ENCODE measurements around the gene CEP83. TPM values are rescaled to one million over a fixed set of nuclear protein-coding genes. Genes with fewer than 3 reads are reported as not detected.

CEP83 gene
- total and polyA plus RNA-seq, 2 experiments from 2014 or later = 18.3 to 35.2 TPM

DNA sequence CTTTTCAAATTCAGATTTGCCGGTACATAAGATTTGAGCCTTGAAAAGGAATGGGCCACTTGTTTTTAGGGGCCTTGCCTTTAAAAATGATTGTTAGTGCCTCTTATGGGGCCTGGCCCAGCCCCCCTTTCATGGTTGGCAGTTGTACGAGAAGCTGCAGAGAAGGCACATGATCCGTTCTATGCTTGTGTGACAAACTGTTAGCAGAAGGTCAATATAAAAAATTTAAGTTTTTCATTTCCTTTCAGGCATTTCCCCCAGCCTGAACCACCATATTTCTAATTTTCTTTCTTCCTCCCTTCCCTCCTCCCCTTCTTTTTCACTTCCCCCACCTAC is 192.2 kb downstream of the CEP83 start:
- no peak overlapping the region for H3K27ac ChIP-seq
- H3K36me3 ChIP-seq = no peaks in the 10 kb centered on the region
- H3K4me1 ChIP-seq (ENCODE audit: low read depth) = no peaks in the 10 kb centered on the region
- no peaks in the 10 kb centered on the region for H3K27me3 ChIP-seq
- TF ChIP-seq CTCF (IDR thresholded peaks at IDR 0.05; ENCODE audit: low read depth, low read length) = no peak
- H3K9me3 ChIP-seq (ENCODE audit: low read depth) = no peaks in the 10 kb centered on the region
- H3K4me3 ChIP-seq = no peak overlapping the region
- DNase-seq (ENCODE audit: low read depth in 1 of 2, low spot score in 1 of 2) = no peak

DNA sequence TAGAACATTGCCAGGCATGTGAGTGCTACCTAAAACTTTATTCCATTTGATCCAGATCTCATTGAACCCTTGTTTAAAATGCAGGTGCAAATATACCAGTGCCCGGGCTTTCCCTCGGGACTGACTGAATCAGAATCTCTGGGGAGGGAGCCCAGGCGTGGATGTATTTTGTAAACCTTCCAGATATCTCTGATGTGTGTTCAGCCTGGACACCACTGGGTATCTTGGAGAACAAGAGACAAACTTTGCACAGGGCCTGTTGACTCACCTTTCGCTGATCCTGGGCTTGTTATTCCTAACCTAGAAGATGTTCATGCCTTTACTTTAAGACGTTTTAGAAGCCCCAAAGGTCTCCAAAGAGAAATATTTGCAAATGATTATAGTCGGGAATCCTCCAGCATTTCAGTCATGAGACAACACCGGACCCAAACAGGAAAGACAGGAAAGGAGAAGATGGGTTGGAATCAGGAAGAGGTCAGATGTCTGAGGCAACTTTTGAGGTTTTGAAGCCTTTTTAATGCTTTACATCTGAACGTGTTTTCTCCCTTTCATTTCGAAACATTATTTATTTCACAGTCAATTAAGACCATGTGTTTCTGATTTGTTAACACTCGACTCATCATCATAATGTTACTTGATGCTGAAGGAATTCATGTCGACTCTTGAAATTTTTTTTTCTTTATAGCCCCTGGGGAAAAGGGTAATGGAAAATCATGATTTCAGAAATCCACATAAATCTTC is 192.7 kb downstream of the CEP83 start:
- no peaks in the 10 kb centered on the region for H3K27me3 ChIP-seq
- no peaks in the 10 kb centered on the region for H3K4me1 ChIP-seq (ENCODE audit: low read depth)
- no peaks in the 10 kb centered on the region for H3K9me3 ChIP-seq (ENCODE audit: low read depth)
- H3K4me3 ChIP-seq = no peak overlapping the region
- H3K36me3 ChIP-seq = no peaks in the 10 kb centered on the region
- peak in 1 of 2 donors; percentile 40 for DNase-seq (ENCODE audit: low read depth in 1 of 2, low spot score in 1 of 2)
- TF ChIP-seq CTCF (IDR thresholded peaks at IDR 0.05; ENCODE audit: low read depth, low read length) = no peak
- H3K27ac ChIP-seq = no peak overlapping the region

DNA sequence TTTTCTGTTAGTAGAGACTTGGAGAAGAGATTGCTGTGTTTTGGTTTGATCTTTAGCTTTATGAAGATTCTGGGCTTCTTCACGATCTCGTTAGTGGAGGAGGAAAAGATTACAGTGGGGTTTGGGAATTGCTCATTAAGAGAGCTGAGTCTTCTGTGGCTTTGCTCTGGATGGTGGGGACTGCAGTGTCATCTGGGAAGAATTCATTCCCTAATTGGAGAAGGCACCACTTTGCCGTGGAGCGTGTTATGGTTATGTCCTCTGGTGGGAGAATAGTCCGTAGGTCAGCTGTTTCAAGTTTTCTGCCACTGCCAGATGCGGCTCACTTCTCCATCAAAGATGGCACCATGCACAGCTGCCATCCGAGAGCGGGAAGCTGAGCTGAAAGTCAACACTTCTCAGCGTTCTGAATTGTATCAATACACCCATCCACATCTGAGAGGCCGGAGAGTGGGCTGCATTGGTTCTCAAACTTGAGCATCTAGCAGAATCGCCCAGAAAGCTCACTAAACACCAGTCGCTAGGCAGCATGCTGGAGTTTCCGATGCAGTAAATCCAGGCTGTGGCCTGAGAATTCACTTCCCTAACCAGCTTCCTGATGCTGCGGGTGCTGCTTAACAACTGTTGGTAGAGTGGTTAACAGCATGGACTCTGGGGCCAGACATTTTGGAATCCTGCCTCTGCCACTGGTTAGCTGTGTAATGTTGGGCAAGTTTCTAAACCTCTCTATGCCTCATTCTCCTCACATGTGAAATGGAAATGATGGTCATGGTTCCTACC is 193.5 kb downstream of the CEP83 start:
- DNase-seq (ENCODE audit: low read depth in 1 of 2, low spot score in 1 of 2) = no peak
- Histone ChIP-seq H3K4me3 (no peak overlapping the region), H3K36me3 (no peaks in the 10 kb centered on the region), H3K9me3 (ENCODE audit: low read depth) (no peaks in the 10 kb centered on the region), H3K27me3 (no peaks in the 10 kb centered on the region), H3K27ac (no peak overlapping the region), H3K4me1 (ENCODE audit: low read depth) (no peaks in the 10 kb centered on the region)
- no peak for TF ChIP-seq CTCF (IDR thresholded peaks at IDR 0.05; ENCODE audit: low read depth, low read length)

DNA sequence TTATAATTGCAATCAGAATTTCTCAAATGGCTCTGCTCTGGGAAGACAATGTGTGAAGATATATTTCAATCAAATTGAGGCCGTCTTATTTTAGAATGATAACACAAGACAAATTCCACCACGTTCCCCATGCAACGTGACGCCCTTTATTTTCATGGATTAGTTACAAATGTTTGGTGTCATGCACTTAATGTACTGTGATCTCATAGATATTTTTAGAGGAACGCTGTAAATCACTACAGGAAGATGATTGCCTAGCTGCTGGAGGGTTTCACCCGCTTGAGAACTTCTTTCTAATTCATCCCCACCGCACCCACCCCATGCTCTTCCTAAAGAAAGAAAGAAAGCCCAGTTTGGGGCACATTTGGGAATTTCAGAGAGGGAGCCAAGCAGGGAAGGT is 194.1 kb downstream of the CEP83 start:
- Histone ChIP-seq H3K27ac (no peak overlapping the region), H3K27me3 (no peaks in the 10 kb centered on the region), H3K4me3 (no peak overlapping the region), H3K9me3 (ENCODE audit: low read depth) (no peaks in the 10 kb centered on the region), H3K36me3 (no peaks in the 10 kb centered on the region), H3K4me1 (ENCODE audit: low read depth) (no peaks in the 10 kb centered on the region)
- no peak for TF ChIP-seq CTCF (IDR thresholded peaks at IDR 0.05; ENCODE audit: low read depth, low read length)
- DNase-seq (ENCODE audit: low read depth in 1 of 2, low spot score in 1 of 2) = no peak

DNA sequence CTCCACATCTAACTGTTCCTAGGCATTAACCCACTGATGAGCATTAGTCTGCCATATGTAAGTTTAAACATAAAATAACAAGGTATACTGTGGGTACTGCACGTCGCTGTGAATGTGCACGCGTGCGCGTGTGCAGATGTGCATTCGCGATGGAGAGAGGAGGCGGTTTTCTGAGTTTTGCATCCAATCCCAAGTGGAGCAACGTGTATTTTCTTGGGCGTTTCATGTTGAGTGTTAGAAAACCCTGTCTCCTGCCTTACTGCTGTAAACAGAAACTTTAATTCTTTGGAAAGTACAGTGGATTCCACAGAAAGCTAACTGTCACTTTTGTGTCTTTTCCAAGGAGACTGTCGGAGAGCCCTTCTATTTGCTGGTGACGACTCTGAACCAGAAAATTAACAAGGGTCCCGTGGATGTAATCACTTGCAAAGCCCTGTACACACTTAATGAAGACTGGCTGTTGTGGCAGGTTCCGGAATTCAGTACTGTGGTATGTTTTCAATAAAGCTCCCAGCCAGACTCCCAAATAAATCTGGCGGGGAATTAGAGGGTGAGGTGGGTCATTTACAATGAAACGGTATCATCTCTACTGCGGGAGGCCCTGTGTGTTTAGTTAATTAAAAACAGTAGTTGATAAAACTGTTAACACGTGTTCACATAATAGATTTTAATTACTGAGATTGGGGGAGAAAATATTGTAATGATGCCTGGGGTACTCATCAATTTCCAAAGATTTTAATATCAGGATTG is 194.8 kb downstream of the CEP83 start:
- no peaks in the 10 kb centered on the region for H3K4me1 ChIP-seq (ENCODE audit: low read depth)
- no peaks in the 10 kb centered on the region for H3K36me3 ChIP-seq
- H3K4me3 ChIP-seq = no peak overlapping the region
- H3K27me3 ChIP-seq = no peaks in the 10 kb centered on the region
- no peaks in the 10 kb centered on the region for H3K9me3 ChIP-seq (ENCODE audit: low read depth)
- DNase-seq (ENCODE audit: low read depth in 1 of 2, low spot score in 1 of 2) = no peak
- TF ChIP-seq CTCF (IDR thresholded peaks at IDR 0.05; ENCODE audit: low read depth, low read length) = no peak
- H3K27ac ChIP-seq = no peak overlapping the region
